Putamen (tissue), 1 donor: ENCODE measurements around the gene IL3RA.
"Not testable (repeated sequence)": the region's sequence is repeated elsewhere in the genome, so short reads cannot be mapped to it uniquely, and the experiment has no call there.

Experiments used
- DNase-seq: peaks from one replicate; pipeline ENCODE4 v3.0.0-alpha.2; 2016; ENCODE audit warnings: low spot score

IL3RA gene

GRCh38 chrX:1330605-1331004 is 6.0 kb upstream of the IL3RA start:
- DNase-seq = no peak

GRCh38 chrX:1332433-1332832 is 4.2 kb upstream of the IL3RA start:
- DNase-seq = not testable (repeated sequence)

GRCh38 chrX:1334854-1335253 is 1.7 kb upstream of the IL3RA start:
- DNase-seq = no peak

- DNase-seq = no peak
Measured at GRCh38 chrX:1336948-1337779, 579 bp downstream of the IL3RA start.

GRCh38 chrX:1341545-1342184 is 5.1 kb downstream of the IL3RA start:
- no peak for DNase-seq

GRCh38 chrX:1349606-1350005 is 13.0 kb downstream of the IL3RA start:
- DNase-seq = not testable (repeated sequence)

GRCh38 chrX:1351981-1352714 is 15.6 kb downstream of the IL3RA start:
- DNase-seq = no peak

- DNase-seq = no peak
Measured at GRCh38 chrX:1354036-1355019, 17.7 kb downstream of the IL3RA start.

GRCh38 chrX:1355131-1356046 is 18.8 kb downstream of the IL3RA start:
- DNase-seq = no peak

- no peak for DNase-seq
Measured at GRCh38 chrX:1357993-1358392, 21.4 kb downstream of the IL3RA start.

GRCh38 chrX:1358793-1359476 is 22.4 kb downstream of the IL3RA start:
- no peak for DNase-seq

- DNase-seq = no peak
Measured at GRCh38 chrX:1359477-1359873, 22.9 kb downstream of the IL3RA start.

GRCh38 chrX:1360171-1360570 is 23.6 kb downstream of the IL3RA start:
- no peak for DNase-seq

GRCh38 chrX:1361275-1361674 is 24.7 kb downstream of the IL3RA start:
- DNase-seq = no peak

GRCh38 chrX:1361910-1362309 is 25.3 kb downstream of the IL3RA start:
- DNase-seq = no peak

- not testable (repeated sequence) for DNase-seq
Measured at GRCh38 chrX:1366363-1366762, 29.8 kb downstream of the IL3RA start.

- DNase-seq = no peak
Measured at GRCh38 chrX:1368385-1368698, 31.8 kb downstream of the IL3RA start.

GRCh38 chrX:1378306-1378759 is 41.7 kb downstream of the IL3RA start:
- DNase-seq = no peak

- no peak for DNase-seq
Measured at GRCh38 chrX:1380672-1381233, 44.2 kb downstream of the IL3RA start.
